CMK (cell line): ENCODE measurements around the gene RBBP8.
A peak's percentile ranks its signal among the peaks of the same experiment; 100 is the strongest.
"Not testable (repeated sequence)": the region's sequence is repeated elsewhere in the genome, so short reads cannot be mapped to it uniquely, and the experiment has no call there.

Experiments
- DNase-seq: peaks from one replicate; pipeline ENCODE4 v3.0.0-alpha.2; 2010; ENCODE audit warnings: low read depth

Gene RBBP8

DNA sequence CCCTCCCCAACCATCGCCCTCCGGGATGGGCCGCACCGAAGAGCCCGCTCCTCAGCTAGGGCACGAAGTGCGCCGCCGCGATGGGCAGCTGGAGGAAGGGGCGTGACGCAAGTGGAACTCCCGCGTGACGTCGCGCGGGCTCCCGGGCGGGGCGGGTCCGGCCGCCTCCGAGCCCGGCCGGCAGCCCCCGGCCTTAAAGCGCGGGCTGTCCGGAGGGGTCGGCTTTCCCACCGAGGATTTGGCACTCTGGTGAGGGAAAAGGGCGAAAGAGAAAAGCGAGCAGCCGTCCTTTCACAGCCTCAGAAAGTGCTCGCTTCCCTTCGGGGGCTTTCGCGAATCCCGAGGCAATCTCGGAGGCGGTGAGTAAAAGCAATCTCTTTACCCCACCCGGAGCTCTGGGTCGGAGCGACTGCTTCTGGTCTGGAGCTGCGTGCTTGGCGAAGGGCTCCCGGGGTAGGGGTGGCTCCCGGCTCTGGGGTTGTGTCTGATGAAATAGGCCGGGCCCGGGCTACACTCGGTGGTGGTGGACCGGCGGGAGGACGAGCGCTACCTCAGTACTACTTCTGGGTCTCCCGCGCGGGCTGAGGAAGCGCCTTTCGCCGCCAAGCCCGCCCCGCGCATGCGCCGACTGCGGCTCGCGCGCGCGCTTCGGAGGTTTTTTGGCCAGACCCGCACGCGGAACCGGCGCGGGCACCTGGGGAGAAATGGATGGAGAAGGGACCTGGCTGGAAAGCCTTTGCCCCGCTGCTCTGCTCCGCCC lies at the start of gene RBBP8:
RBBP8 (plus strand) TSS at position 123 of the 760 bp plus-strand sequence. CDS start 3,524 bp downstream, outside the sequence.
- DNase-seq = peak; percentile 56

DNA sequence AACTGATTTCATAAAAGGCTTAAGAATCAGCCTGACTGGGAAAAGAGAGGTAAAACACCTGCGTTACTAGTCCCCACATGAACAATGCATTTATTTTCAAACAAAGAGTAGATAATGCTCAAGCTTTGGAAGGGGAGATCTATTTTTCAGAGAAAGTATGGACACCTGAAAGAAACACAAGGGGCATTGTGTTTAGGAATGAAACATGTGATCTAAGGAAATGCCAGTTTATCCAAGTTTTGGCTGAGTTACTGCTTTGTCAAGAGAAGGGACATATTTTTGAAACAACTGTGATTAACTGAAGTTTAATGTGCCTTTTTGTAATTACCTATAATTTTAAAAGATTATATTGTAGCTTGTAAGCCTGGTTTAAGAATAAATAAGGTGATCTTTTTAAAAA lies 49.3 kb upstream of the RBBP8 start:
- no peak for DNase-seq

DNA sequence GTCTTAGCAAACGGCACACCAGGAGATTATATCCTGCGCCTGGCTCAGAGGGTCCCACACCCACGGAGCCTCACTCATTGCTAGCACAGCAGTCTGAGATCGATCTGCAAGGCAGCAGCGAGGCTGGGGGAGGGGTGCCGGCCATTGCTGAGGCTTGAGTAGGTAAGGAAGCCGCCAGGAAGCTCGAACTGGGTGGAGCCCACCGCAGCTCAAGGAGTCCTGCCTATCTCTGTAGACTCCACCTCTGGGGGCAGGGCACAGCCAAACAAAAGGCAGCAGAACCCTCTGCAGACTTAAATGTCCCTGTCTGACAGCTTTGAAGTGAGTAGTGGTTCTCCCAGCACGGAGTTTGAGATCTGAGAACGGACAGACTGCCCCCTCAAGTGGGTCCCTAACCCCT lies 47.4 kb upstream of the RBBP8 start:
- DNase-seq = not testable (repeated sequence)

DNA sequence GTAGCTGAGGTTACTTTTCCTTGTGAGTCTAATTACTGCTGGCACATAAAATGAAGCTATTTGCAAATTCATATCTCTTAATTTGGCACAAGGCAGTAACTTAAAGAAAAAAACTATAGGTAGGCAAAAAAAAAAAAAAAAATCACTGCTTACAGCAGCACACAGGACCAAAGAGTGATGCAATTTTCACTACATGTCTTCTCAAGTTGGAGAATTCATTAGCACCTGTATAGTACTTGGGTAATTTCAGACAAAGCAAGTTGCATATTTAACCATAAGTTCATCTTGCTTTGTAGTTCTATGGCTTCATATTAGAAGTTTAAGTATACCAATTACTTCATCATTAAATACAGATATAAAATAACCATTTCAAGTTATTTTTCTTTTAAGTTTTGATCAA lies 33.7 kb upstream of the RBBP8 start:
- no peak for DNase-seq

DNA sequence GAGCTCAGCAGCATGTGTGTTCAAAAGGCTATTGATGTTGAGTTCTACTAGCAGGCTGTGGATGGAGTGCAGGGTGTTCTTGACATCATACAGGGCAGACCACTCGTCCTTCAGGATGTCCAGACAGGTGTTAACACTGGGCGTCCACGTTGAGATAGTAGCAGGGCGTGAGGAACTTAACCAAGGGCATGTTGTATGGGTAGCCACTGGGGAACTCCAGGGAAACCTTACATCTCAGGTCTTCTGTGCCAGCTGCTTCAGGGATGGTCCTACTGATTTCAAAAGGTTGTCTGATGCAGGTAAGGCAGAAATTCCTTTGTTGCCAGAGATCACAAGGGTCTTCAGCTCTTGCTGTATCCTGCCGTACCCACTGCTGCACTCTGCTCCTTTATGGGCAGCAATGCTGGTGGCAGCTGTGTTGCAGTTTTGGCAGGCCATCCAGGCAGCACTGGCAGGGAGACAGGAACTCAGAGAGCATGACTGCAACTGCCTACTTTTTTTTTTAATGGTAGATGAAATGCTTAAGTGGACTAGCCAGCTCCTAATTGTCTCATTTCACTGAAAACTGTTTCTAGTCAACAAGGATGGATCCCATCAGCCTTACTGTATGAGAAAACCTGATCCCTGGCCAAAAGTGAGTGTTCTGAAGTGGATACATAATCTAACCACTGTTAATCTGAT lies 32.4 kb upstream of the RBBP8 start:
- no peak for DNase-seq

DNA sequence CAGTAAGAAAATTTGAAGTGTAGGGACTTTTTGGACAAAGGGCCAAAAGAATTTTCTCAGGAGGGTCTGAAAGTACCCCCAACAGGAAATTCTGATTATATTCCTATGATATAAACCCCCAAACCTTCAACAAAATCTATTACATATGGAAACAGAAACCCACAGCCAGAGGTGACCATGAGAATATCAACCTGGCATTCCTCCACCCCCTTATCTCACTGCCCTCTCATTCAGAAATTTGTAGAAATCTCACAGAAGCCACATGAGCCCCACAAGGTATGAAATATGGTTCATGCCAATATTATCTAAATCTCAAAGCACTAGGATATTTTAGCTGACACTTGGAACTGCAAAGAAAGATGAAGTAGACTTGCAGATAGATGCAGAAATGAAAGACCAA lies 31.0 kb upstream of the RBBP8 start:
- DNase-seq = no peak

DNA sequence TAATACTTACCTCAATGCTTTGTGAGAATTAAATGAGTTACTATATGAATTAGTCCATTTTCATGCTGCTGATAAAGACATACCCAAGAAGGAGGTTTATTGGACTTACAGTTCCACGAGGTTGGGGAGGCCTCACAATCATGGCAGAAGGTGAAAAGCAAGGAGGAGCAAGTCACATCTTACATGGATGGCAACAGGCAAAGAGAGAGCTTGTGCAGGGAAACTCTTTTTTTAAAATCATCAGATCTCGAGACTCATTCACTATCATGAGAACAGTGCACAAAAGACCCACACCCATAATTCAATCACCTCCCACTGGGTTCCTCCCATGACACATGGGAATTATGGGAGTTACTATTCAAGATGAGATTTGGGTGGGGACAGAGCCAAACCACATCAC lies 29.9 kb upstream of the RBBP8 start:
- not testable (repeated sequence) for DNase-seq

DNA sequence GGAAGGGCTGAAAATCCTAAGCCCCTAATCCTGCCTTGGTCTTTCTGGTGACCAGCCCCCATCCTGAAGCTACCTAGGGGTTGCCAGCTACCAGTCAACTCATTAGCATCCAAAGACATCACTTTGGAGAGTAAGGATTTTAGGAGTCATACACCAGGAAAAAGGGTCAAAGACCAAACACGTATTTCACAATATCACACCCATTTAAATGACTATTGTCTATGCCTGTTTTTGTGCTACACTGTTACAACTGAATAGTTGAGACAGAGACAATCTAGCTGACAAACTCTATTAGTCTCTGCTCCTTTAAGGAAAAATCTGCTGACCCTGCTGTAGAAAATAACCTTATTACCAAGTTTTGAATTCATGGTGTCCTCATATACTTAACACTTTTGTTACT lies 21.0 kb upstream of the RBBP8 start:
- DNase-seq = no peak

DNA sequence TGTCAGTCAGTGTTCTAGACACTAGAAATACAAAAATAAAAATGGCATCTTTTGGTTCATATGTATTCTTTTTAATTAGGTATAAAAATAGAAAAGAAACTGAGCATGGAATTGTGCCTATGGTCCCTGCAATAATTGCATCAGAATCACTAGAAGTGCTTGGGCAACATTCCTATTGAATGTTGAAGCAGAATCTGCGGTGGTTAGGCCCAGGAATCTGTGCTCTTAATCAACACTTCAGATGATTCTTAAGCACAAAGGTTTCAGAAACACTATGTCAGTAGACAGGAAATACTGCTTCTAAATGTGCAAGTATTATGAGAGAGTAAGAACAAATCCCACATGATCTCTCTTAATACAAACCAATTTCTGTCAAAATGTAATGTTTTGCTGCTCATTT lies 20.3 kb upstream of the RBBP8 start:
- DNase-seq = no peak

DNA sequence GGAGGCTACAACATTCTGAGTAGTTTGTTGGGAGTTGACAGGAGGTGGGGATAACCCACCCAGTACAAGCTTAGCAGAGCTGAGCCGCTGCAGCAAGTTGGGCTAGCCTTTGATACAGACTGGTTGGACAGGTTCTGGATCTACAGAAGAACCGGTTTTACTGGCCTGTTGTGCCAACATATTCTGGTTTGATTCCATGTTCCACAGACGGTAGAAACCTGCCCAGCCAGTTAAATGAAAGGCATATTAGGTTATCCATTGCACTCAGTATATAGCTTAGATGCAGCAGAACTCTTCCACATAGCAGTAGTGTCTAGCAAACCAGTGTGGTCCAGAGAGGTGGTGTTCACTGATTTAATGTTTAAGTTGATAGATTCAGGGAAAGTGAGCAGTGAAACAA lies 19.3 kb upstream of the RBBP8 start:
- DNase-seq = no peak

DNA sequence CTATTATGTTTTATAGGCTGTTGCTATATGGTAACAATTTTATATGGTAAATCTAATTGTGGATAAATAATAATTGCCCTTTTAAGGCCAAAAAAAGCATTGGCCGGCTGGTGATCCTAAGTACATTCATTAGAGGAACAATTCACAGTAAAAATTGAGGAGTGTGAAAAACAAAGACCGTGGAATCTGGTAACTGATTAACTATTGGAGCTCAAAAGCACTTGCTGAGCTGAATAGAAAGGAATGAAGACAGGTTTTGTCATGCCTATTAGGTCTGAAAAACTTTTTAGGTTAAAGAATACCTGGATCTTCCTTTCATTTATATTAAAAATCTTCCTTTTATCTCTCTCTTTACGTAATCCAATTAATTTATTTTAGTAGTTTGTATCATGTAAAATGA lies 18.5 kb upstream of the RBBP8 start:
- no peak for DNase-seq

DNA sequence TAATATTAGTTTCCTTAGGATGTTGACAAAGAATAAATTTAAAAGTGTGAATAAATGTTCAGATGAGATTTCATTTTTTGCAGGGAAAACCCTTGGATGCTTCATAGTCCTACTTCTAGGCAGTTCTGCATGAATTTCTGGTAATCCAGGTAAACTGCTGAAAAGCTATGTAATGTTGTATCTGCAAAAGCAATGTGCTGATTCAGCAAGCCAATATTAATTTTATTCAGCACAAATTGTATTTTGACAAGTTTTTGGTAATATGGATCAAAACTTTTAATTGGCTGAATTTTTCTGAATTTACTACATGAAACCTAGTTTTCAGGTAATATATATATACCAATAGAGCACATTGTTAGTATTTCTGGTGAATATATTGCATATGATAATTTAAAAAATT lies 17.8 kb upstream of the RBBP8 start:
- no peak for DNase-seq

DNA sequence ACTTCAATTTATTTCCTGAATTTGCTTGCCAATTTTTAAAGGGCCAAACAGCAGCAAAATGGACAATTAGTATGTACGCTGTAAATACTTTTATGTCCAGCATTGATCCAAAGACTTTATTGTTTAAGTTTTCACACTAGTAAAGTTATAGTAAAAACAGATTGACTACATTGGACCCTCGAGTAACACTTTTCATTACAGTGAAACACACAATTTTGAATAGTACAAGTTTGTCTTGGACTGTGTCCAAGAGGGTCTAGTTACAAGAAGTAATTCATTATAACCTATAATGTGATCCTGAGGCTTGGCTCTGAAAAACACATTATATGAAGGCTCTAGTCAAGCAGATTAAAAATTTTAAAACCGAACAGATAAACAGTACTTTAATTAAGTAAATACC lies 11.4 kb upstream of the RBBP8 start:
- DNase-seq = no peak

DNA sequence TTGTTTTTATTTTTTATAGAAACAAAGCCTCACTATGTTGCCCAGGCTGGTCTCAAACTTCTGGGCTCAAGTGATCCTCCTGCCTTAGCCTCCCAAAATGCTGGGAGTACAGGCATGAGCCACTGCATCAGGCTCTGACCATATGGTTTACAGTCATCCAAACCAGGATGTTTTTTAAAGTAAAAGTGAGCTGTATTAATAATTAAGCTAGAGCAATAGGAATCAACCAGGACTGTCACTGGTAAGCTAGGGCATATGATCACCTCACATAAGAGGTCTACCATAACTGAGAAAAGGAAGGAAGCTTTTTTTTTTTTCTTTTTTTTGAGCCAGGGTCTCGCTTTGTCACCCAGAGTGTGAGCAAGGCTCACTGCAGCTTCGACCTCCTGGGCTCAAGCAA lies 8.5 kb upstream of the RBBP8 start:
- DNase-seq = no peak

DNA sequence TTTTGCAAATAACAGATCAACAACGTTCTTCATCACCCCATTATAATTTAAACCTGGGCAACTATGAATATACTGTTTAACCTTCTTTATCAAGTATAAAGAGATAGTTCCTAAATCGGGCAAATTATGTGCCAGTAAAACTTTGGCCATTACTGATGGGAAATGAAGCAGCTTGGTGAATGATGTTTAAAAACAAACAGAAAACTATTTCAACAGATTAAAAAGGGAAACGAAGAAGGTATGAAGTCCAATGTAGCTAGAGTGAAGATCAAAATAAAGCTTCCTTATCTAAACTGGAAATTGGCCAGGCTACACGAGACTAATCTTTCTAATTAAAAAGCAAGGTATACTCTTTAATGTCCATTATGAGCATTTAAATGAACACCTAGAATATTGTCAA lies 6.7 kb upstream of the RBBP8 start:
- DNase-seq = no peak

DNA sequence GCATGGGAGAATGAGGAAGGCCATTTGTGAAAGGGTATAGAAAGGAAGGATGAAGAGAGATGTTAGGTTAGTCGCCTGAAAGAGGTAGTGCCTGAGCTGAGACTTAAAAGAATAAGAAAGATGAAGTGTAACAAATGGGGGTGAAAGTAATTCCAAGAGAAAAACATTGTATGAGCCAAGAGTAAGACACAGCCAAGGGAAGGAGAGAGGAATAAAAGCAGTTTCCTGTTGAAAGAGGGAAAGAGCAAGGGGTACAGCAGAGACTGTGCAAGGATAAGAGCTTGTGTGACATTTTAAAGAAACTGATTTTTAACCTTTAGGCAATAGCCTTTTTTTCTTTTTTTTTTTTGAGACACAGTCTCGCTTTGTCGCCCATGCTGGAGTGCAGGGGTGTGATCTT lies 4.8 kb upstream of the RBBP8 start:
- DNase-seq = no peak

DNA sequence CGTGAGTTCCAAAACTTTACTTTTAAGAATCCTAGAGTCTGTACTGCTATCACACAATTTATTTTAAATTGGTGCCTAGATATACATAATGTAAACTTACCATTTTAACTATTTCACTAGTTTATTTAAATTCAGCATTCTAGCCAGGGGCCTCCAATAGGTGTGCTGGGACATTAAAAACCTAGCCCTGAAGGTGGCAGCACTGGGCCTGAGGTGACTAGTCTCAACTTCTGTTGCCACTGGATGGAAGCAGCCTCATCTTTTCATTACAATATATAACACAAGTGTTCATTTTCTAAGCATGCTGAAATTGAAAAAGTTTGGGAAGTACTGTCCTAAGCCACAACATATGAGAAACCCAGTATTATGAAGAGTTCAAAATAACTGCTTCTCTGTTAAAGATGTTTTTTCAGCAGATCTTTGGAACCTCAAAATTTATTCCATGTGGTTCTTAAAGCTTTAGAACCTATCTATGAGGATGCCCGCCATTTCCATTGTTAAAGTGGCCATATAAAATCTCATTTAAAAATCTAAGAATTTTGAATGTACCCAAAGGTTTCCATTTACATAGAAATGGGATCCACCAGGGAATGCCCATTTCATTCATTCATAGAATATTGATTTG lies 2.9 kb upstream of the RBBP8 start:
- no peak for DNase-seq

DNA sequence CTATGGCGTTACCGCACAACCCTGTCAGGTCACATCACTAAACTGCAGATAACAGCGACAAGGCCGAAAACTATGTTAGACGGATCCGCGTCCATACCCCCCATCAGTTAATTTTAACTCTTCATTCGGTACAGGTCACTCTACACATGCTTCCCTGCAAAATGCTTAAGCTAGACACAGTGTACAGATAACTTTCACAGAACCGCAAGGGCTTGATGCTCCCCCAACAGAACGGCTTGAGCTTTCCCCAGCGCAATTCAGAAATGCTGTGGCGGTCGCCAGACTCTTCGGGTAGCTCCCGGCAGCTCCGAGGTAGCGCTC lies 283 bp upstream of the RBBP8 start:
- no peak for DNase-seq

DNA sequence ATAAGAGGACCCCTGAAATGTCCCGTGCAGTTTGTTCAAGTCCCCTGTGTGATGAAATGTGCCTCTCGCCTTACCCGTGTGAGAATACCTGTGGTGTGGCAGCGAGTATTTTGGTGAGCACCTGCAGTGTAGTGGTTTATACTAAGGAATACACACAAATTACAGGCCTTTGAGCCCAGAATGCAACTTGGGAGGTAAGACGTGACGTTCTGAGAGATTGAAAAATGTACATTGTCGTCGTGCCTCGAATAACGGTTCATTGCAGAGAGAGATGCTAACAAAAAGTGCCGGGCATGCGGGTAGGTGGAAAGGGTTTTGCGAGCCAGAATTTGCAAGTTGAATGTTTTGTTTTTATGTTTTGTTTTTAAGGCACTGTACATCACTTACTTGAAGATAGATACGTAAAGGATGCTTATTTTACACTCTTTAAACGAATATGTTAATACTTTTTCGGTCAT lies 867 bp downstream of the RBBP8 start:
- no peak for DNase-seq

DNA sequence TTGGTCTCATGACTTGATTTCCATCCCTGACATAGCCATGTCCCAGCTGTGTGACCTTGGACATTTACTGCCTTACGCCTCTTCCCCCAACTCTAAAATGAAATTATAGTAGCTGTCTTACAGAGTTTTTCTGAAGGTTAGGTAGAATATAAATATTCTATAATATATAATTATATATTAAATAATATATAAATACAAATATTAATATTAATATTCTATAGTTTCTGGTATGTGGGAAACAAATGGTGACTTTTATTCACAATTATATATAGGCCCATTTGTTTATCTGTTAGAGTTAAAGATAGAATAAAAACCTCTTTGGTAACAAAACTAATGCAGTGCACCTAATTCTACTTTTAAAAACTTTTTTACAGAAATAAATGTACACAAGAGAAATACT lies 1.7 kb downstream of the RBBP8 start:
- no peak for DNase-seq

DNA sequence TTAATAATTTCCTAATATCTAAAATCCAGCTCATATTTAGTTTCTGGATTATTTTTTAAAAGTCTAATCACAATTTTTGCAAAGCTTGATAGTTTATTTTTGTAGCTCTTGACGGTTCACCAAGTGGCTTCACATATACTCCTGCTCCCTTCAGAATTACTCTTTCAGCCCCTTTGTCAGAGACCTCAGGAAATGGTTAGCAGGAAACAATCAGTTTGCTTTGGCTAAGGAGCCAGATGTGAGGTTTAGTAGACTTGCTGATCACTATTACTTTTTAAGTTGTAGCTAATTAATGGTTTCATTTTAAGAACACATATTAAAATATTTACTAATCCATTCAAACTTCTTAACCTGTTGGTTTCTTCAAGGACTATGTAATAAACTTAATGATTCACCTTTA lies 2.3 kb downstream of the RBBP8 start:
- no peak for DNase-seq

DNA sequence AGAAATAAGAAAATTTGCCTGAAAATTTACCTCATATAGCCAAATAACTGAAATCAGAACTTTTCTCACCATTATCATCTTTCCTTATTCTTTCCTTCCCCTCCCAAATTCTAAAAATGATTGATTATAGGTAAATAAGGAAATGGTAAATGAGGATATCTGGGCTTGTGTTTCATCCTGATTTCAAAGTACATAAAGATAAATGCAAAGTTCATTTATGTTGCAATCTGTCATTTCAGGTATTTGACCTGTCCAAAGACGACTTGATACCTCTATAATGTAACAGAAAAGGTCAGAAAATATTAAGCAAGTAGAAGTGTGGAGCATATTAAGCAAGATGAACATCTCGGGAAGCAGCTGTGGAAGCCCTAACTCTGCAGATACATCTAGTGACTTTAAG lies 3.4 kb downstream of the RBBP8 start:
- DNase-seq = no peak

DNA sequence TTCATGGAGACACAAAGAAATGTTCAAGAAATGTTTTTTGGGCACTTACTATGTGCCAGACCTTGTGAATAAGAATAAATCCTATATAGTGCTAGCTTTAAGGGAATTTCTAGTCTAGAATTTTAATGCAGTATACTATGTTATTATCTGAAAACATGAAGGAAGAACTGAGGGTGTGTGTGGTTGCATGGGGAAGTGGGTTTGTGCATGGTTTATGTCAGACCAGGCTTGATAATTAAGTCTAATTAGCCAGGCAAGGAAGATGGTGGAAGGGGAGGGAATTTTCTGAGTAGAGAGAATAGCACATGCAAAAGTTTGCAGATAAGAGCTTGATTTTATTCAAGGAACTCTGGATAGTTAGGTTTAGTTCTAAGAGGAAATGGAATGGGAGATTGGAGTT lies 6.5 kb downstream of the RBBP8 start:
- DNase-seq = no peak

DNA sequence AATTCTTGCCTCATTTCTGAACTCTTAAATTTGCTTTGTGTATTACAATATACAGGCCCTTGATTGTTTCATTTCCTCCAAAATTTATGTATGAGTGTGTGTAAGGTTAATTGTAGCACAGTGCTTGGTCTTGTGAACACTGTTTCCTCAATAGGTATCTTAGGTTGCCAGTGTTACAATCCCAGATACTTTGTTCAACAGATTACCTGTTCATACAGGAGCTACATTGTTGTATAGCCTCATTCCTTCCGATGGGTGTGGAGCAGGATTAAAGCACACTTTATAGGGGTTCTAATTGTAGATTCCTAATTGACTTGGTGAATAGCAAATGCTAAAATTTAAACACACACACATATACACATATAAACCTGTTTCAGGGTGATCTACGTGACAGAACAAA lies 10.7 kb downstream of the RBBP8 start:
- no peak for DNase-seq
